Stimulated activated naive CD4-positive, alpha-beta T cell treated with Interleukin-2 at 50 U/mL for 16 hours (primary cell): Measurements from ENCODE around the gene SUPT6H.
"Not testable (repeated sequence)": the region's sequence is repeated elsewhere in the genome, so short reads cannot be mapped to it uniquely, and the experiment has no call there.

ENCODE experiments used
- DNase-seq: peaks from one replicate; lab custom pipeline; 2025; lab: John Stamatoyannopoulos, UW

Gene SUPT6H

DNA sequence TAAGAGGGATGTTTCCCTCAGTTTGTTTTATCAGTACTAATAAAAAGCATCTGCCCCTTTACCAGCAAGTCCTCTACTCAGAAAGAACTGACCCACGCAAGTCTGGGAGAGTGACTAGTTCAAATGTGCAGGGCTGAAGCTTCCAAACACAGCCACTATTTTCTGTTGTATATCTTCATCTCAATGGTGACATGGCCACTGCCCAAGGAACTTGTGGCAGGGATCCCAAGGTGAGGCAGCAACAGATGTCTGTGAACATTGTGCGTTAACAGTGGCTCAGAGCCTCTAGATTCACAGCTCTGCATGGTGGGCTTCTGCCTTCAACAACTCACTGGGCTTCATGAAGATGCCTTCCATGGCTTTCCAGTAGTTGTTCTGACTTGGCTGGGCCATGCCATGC lies 13.3 kb upstream of the SUPT6H start:
- DNase-seq = no peak

DNA sequence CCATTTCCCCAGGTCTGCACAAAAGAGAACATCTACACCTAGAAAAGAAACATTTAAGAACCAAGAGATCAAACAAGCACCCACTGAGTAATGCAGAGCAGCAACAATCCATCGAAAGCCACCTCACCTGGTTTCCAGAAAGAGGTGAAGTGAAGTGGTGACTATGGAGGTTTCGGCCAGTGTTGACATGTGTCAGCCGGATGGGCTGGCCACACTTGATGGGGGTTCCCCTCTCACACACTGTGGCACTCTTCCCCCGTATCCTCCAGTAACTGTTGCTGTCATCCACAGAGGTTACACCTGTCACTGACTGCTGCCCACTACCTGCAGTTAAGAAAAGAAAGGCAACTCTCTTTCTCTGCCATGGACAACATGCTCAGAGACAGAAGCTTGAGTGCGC lies 6.8 kb upstream of the SUPT6H start:
- no peak for DNase-seq

DNA sequence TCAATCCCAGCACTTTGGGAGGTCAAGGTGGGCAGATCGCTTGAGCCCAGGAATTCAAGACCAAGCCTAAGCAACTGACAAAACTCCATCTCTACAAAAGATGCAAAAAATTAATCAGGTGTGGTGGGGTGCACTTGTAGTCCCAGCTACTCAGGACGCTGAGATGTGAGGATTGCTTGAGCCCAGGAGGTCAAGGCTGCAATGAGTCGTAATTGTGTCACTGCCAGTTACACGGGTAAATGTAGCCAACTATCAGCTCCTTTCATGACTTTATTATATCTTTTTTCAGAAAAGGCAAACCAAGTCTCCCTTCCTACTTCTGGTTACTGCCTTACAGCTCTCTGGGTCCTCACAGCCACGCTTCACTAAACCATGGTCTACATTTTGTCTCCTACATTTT lies 4.2 kb upstream of the SUPT6H start:
- no peak for DNase-seq

DNA sequence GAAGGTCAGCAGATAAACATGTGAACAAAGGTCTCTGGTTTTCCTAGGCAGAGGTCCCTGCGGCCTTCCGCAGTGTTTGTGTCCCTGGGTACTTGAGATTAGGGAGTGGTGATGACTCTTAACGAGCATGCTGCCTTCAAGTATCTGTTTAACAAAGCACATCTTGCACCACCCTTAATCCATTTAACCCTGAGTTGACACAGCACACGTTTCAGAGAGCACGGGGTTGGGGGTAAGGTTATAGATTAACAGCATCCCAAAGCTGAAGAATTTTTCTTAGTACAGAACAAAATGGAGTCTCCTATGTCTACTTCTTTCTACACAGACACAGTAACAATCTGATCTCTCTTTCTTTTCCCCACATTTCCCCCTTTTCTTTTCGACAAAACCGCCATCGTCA lies 3.7 kb upstream of the SUPT6H start:
- DNase-seq = not testable (repeated sequence)

DNA sequence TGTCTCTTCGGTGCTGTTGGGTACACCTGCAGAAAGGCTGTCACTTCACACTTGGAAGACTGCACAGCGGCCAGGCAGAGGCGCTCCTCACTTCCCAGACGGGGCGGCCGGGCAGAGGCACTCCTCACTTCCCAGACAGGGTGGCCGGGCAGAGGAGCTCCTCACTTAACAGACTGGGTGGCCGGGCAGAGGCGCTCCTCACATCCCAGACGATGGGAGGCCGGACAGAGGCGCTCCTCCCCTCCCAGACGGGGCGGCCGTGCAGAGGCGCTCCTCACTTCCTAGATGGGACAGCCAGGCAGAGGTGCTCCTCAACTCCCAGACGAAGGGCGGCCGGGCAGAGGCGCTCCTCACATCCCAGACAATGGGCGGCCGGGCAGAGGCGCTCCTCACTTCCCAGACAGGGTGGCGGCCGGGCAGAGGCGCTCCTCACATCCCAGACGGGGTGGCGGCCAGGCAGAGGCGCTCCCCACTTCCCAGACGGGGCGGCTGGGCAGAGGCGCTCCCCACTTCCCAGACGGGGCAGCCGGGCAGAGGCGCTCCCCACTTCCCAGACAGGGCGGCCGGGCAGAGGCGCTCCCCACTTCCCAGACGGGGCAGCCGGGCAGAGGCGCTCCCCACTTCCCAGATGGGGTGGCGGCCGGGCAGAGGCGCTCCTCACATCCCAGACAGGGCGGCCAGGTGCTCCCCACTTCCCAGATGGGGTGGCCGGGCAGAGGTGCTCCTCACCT lies 3.1 kb upstream of the SUPT6H start:
- DNase-seq = not testable (repeated sequence)

DNA sequence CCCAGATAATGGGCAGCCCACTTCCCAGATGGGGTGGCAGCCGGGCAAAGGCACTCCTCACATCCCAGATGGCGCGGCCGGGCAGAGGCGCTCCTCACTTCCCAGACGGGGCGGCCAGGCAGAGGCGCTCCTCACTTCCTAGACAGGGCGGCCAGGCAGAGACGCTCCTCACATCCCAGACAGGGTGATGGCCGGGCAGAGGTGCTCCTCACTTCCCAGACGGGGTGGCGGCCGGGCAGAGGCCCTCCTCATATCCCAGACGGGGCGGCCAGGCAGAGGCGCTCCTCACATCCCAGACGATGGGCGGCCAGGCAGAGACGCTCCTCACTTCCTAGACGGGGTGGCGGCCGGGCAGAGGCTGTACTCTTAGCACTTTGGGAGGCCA lies 2.5 kb upstream of the SUPT6H start:
- DNase-seq = not testable (repeated sequence)

DNA sequence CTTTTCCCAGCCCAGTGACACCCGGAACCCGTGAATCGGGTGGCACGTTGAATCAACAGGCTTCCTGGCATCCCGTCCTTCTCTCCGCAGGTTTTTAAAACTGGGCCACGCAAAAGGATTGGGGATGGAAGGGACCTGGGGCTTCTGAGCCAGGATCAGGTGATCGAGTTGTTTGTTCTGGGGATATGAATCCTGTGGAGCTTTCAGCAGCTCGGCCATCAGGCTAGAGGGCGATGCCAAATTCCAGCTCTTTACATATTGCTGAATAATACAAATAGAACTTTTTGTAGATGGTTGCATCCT lies 473 bp downstream of the SUPT6H start:
- no peak for DNase-seq

DNA sequence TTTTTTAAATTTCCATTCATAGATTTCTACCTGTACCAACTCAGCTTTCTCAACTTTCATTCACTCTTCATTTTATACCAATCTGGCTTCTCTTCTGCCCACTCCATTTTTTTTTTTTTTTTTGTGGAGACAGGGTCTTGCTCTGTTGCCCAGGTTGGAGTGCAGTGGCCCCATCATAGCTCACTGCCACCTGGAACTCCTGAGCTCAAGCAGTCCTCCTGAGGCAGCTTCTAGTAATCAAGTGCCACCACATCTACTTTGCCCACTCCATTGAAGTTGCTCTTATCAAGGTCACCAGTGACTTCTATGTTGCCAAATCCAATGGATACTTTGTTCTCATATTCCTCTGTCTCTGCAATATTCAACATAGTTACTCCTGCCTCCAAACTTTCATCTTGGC lies 1.7 kb downstream of the SUPT6H start:
- no peak for DNase-seq

DNA sequence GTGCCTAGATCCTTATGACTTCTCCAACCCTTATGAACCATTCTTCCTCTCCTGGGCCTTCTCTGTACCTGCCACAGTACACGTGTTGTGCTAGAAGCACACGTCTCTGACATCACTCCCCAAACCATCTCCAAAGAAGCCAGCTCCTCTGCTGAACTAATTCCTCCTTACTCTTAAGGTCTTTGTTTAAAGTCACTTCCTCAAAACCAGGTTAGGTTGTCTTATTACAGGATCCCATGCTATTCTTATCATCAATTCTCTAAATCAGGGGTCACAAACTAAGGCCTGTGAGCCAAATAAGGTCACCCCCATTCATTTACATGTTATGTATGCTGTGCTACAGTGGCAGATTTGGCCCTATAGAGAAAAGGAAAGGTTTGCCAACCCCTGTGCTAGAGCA lies 4.0 kb downstream of the SUPT6H start:
- no peak for DNase-seq

DNA sequence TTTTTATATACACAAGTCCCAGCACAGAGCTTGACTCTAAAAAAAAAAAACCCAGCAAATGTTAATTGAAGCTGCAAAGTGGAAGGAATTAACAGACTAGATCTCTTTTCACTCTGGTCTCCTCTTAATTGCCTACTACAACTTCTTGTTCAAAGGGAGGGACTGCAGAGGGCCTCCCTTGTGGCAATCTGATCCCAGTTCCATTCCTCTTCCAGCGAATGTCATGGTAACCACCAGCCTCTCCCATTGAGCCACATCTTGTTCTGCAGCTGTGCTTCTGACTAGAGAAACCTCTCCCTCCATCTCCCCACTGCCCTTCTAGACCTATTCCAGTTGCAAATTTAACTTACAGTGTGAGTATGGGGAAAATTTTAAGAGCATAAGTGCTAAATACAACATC lies 5.9 kb downstream of the SUPT6H start:
- no peak for DNase-seq

DNA sequence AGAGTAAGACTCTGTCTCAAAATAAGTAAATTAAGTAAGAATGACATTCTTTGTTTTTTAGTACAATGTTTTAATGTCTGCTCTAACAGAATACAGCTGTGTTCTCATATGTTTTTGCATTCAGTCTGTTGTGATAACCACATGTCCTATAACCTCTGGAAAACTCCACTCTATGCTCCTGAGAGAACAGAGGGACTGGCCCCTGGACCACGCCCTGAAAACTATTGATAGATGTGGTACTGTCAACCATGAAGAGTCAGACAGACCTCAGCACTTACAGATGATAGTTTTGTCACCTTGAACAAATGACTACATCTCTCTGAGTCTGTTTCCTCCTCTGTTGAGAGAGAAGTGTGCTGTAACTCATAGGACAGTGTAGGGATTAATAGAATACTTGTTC lies 7.9 kb downstream of the SUPT6H start:
- no peak for DNase-seq

DNA sequence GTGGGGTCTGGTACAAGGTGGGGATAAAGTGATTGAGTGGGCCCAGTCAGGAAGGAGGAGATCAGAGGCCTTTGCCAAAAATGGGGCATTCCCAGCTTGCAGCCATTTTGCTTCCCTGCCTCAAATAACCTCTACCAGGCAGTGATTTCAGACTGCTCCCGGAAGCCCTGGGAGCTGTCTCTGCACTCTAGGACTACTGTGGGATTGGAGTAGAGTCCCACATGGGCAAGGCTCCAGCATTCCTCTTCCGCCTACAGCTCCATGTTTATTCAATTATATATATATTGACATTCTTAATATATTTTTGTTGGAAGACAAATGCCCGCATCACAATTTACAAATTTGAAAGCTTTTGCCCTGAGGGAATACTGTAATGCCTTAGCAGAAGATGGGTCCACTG lies 13.5 kb downstream of the SUPT6H start:
- no peak for DNase-seq

DNA sequence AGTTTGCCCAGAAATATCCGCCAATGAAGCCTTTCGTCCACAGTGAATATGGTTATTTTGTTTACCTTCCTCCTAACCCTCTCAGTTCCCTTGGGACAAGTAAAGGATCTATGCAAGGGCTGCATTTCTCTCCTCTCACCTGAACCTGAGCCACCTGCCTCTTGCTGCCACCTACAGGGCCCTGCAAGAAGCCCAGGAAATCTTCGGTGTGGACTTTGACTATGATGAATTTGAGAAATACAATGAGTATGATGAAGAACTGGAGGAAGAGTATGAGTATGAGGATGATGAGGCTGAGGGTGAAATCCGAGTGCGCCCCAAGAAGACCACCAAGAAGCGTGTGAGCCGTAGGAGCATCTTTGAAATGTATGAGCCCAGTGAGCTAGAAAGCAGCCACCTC lies 14.0 kb downstream of the SUPT6H start:
- no peak for DNase-seq

DNA sequence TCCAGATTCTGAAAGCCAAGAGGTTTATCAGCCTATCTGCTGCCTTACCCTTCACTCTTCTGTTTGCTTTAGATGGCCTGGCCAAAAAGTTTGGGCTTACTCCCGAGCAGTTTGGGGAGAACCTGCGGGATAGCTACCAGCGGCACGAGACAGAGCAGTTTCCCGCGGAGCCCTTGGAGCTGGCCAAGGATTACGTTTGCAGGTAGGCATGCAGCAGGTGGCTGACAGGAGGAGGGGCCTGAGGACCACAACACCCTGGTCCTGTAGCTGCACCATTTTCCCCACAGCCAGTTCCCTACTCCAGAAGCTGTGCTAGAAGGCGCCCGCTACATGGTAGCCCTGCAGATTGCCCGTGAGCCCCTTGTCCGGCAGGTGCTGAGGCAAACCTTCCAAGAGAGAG lies 20.6 kb downstream of the SUPT6H start:
- DNase-seq = no peak

DNA sequence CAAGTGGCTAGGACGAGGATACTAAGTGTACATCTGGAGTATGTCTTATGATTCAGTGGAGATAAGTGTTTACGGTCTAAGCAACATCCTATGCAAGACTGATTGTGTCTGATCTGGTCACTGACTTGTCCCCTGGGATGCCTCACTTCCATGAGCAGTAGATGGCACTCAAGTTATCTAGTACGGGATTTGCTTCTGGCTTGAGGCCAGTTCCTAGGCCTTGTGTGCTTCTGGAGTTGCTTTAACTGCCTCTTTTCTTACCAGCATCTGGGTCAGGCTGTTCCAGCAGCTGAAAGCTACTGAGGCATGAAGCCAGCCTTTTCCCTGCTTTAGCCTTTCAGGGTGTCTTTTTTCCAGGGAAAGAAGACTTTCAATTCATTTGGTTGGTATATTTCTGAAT lies 23.0 kb downstream of the SUPT6H start:
- no peak for DNase-seq

DNA sequence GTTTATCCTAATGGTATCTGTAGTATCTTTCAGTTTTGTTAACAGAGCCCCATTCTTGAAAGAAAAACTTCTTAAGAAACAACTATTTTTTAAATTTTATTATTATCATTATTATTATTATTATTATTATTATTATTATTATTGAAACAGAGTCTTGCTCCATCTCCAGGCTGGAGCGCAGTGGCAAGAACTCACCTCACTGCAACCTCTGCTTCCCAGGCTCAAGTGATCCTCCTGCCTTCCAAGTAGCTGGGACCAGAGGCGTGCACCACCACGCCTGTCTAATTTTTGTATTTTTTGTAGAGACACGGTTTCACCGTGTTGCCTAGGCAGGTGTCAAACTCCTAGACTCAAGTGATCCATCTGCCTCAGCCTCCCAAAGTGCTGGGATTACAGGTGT lies 23.4 kb downstream of the SUPT6H start:
- no peak for DNase-seq

DNA sequence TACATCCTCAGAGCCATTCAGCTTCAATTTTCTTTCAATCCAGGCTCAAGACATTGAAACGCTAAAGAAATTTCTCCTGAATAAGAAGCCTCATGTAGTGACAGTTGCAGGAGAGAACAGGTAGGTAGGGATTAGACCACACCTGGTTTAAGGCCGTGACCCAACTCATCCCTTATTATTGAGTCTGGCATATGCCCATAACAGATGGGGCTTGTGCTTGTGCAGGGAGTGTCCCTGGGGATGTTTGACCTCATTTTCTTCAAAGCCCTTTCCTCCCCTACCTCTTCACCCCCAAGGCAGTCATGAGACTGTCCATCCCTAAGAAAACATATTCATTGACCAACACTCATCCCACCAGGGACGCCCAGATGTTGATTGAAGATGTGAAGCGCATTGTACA lies 24.3 kb downstream of the SUPT6H start:
- DNase-seq = no peak

DNA sequence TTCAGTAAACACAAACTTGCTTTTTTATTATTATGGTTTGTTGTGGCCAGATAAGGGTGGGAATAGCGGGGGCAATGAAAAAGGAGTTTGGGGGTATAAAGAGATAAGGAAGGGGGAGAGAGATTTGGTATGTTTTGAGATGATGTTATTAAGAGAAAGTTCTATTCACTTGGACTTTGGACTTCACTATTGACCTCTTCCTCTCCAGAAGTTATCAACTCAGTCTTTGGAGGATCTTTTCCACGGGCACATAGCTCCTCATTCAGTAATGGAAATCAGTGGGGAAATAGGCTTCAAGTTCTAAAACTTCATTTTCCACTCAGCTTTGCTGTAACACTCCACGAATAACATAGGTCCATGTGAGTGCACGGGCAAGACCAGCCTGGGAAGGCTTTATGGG lies 26.5 kb downstream of the SUPT6H start:
- no peak for DNase-seq

DNA sequence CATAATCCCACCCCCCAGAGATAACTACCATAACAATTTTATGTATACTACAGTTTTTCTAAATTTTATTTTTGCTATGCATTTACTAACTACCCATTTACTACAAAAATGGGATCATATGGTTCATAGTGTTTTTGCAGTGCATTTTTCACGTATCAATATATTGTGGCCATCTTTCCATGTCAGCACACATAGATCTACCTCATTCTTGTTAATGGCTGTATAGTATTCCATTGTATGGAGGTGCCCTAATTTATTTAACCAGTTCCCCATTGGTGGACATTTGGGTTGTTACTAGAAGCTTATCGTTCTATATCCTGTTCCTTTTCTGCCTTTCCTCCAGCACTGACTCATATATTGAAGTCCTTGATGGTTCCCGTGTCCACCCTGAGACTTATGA lies 27.0 kb downstream of the SUPT6H start:
- no peak for DNase-seq

DNA sequence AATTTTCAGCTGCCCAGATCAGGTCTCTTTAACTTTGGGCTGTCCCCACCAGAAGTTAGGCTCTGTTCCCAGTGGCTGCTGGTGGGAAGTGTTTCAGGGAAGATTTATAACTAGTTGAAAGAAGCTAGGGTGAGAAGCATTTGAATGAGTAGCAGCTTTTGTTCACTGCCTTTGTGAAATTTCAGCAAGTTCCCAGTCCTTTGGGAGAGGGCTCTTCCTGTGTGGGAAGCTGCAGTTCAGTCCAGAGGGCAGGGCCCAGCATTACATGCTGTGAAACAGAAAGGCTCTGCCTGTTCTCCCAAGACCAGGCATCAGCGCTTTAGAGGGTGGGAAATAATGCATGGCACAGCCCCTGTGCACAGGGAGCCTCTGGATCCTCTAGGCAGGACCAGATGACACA lies 31.9 kb downstream of the SUPT6H start:
- no peak for DNase-seq

DNA sequence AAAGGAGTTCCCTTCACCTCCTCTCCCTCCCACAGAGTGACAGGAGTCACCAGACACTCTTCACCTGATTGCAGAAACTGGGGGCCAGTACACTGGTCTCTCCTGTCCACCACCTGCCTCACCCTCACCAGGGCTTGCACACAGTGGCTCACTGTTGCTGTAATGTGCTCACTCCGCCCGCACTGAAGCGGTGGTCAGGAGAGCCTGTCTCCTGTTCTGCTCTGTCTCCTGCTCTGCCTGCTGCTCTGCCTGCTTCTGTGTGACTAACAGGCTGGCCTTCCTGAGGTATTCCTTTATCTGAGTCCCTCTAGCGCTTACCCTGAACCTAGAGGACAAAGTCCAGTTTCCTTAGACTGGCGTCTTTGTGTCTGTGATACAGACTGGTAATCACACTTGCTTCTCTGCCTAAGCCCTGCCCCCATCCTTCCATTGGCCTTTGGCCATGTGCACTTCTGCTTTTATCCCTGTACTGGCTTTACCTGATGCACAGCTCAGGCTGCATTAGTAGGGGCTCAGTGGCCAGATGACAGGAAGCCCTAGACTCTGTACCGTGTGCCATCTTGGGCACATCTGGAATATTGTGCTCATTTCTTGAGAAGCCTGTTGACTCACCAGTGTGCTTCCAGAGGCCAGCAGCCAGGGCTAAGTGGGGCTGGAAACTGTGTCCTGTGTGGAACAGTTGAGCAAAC lies 36.4 kb downstream of the SUPT6H start:
- DNase-seq = no peak

DNA sequence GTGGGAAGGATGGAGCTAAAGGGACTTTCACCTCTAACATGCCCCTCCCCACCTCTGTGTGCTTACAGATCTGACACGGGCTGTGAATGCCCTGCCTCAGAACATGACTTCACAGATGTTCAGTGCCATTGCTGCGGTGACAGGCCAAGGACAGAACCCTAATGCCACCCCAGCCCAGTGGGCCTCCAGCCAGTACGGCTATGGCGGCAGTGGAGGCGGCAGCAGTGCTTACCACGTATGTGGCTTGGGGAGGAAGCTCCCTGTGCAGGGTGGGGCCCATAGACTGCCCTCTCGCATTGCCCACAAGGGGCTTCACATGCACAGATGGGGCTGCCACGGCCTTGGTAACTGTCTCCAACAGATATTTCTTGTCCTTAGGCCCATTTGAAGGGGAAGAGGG lies 38.3 kb downstream of the SUPT6H start:
- no peak for DNase-seq

DNA sequence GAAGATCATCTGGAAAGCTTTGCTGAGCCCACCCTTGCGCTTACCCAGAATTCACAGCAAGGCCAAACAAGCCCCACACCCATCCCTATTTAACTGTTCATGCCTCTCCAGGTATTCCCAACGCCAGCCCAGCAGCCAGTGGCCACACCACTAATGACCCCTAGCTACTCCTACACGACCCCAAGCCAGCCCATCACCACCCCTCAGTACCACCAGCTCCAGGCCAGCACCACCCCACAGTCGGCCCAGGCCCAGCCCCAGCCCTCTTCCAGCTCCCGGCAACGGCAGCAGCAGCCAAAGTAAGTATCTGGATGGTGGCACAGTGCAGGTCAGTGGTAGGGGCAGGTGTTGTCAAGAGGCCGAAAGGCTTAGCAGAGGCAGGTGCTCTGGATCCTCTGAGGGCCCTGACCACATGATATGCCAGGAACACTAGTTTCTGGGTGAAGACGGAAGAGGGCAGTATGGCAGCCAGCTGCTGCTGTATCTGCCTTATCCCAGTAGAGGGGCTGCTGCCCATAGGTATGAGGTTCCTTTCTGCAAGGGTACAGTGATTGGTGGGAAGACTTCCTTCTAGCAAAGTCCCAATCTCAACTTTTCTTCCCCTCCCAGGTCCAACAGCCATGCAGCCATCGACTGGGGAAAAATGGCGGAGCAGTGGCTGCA lies 39.0 kb downstream of the SUPT6H start:
- DNase-seq = no peak
